ENCODE measurements around the gene NR6A1.
A peak's percentile ranks its signal among the peaks of the same experiment; 100 is the strongest.

NR6A1 gene

GRCh38 chr9:124696101-124696500 is 75.0 kb downstream of the NR6A1 start:
- no peaks in the 10 kb centered on the region for H3K36me3 ChIP-seq (ENCODE audit: control insufficient read depth in 2 of 2, insufficient read depth in 1 of 2, low read length in 2 of 2)
- H3K27ac ChIP-seq (ENCODE audit: extremely low read depth, low read depth, low read length) = no peak overlapping the region
- TF ChIP-seq MYNN (tag by site-specific recombination; IDR thresholded peaks at IDR 0.05; ENCODE audit: borderline replicate concordance) = peak; percentile 91
- TF ChIP-seq ZNF624 (tag by site-specific recombination; IDR thresholded peaks at IDR 0.05) = no peak
- TF ChIP-seq ZSCAN18 (tag by site-specific recombination; IDR thresholded peaks at IDR 0.05) = no peak
- TF ChIP-seq ZNF202 (tag by site-specific recombination; IDR thresholded peaks at IDR 0.05; ENCODE audit: borderline replicate concordance) = no peak
- TF ChIP-seq ZNF664 (tag by site-specific recombination; IDR thresholded peaks at IDR 0.05) = no peak
- no peak for TF ChIP-seq ZNF398 (tag by site-specific recombination; IDR thresholded peaks at IDR 0.05)
- TF ChIP-seq ZNF10 (tag by site-specific recombination; IDR thresholded peaks at IDR 0.05) = 0 out of 2 replicates have a peak, but pooled peaks have one; percentile 17
- TF ChIP-seq PRDM1 (tag by site-specific recombination; IDR thresholded peaks at IDR 0.05) = peak; percentile 79
- TF ChIP-seq ZNF837 (tag by site-specific recombination; IDR thresholded peaks at IDR 0.05) = no peak
- ChIA-PET CTCF (interaction anchor here (0.7 to 1.8 kb wide), 2 partner anchors 79 to 114 kb away, joined by 4 to 6 read pairs; no protein-coding TSS in a partner anchor), POLR2A (interaction anchor here (1.0 kb wide), 1 partner anchor 38 kb away, joined by 3 read pairs; no protein-coding TSS in a partner anchor)
- no peaks in the 10 kb centered on the region for H3K9me3 ChIP-seq (ENCODE audit: control insufficient read depth, insufficient read depth, low read depth, low read length)
- H3K4me3 ChIP-seq (ENCODE audit: low read depth, low read length) = no peak overlapping the region
- peaks cover 22% of the 10 kb centered on the region for H3K4me1 ChIP-seq (ENCODE audit: control insufficient read depth, insufficient read depth, low read length)

- POLR2A ChIA-PET = interaction anchor here (0.9 kb wide), 1 partner anchor 37 kb away, joined by 3 read pairs; no protein-coding TSS in a partner anchor
- CTCF ChIA-PET = interaction anchor here (0.6 to 1.3 kb wide), 5 partner anchors 17 to 199 kb away, joined by 3 to 10 read pairs (median 3); no protein-coding TSS in a partner anchor
- H3K9me3 ChIP-seq (ENCODE audit: control insufficient read depth, insufficient read depth, low read depth, low read length) = no peaks in the 10 kb centered on the region
- H3K27ac ChIP-seq (ENCODE audit: extremely low read depth, low read depth, low read length) = peak overlapping the region; percentile 60
- H3K4me3 ChIP-seq (ENCODE audit: low read depth, low read length) = no peak overlapping the region; the same call in 1 of the 2 replicates
- H3K4me1 ChIP-seq (ENCODE audit: control insufficient read depth, insufficient read depth, low read length) = peaks cover 22% of the 10 kb centered on the region
- H3K36me3 ChIP-seq (ENCODE audit: control insufficient read depth in 2 of 2, insufficient read depth in 1 of 2, low read length in 2 of 2) = no peaks in the 10 kb centered on the region
- TF ChIP-seq PRDM6 (tag by site-specific recombination; IDR thresholded peaks at IDR 0.05) (peak; percentile 74), ZBTB44 (tag by site-specific recombination; IDR thresholded peaks at IDR 0.05) (no peak), HIC1 (tag by site-specific recombination; IDR thresholded peaks at IDR 0.05) (peak; percentile 63; the same call in 1 of the 2 replicates), GLIS1 (tag by site-specific recombination; IDR thresholded peaks at IDR 0.05) (peak; percentile 65), WT1 (tag by site-specific recombination; IDR thresholded peaks at IDR 0.05) (0 out of 2 replicates have a peak, but pooled peaks have one; percentile 15), ZNF561 (tag by site-specific recombination; IDR thresholded peaks at IDR 0.05; ENCODE audit: borderline replicate concordance) (no peak), OSR2 (tag by site-specific recombination; IDR thresholded peaks at IDR 0.05) (0 out of 2 replicates have a peak, but pooled peaks have one; percentile 20), EGR2 (tag by site-specific recombination; IDR thresholded peaks at IDR 0.05; ENCODE audit: low read depth) (no peak), ZNF626 (tag by site-specific recombination; IDR thresholded peaks at IDR 0.05) (no peak), ZNF558 (tag by site-specific recombination; IDR thresholded peaks at IDR 0.05) (no peak), SP7 (tag by site-specific recombination; IDR thresholded peaks at IDR 0.05) (peak; percentile 41; the same call in 1 of the 2 replicates), ZFP41 (tag by site-specific recombination; IDR thresholded peaks at IDR 0.05; ENCODE audit: borderline replicate concordance) (no peak)
Observed at GRCh38 chr9:124695280-124695890, 75.7 kb downstream of the NR6A1 start.

Data from HEK293 (cell line).